GM04503 (cell line): ENCODE measurements around the gene RCC1.
"Not testable (repeated sequence)": the region's sequence is repeated elsewhere in the genome, so short reads cannot be mapped to it uniquely, and the experiment has no call there.

ENCODE experiments used
- DNase-seq: peaks from one replicate; pipeline ENCODE4 v3.0.0-alpha.2; 2012; ENCODE audit warnings: low read depth

RCC1 gene

GRCh38 chr1:28505406-28506187 lies at the start of gene RCC1:
Gene RCC1 (plus strand): TSS chr1:28506043. CDS start chr1:28529867, 23,824 bp downstream.
- DNase-seq: peak; percentile 93

GRCh38 chr1:28456078-28456477 lies 49.8 kb upstream of the RCC1 start:
- DNase-seq: no peak

- DNase-seq: no peak
Observed at GRCh38 chr1:28457678-28458077, 48.2 kb upstream of the RCC1 start.

- DNase-seq: no peak
Observed at GRCh38 chr1:28458237-28459228, 47.3 kb upstream of the RCC1 start.

GRCh38 chr1:28466226-28466778 lies 39.5 kb upstream of the RCC1 start:
- no peak for DNase-seq

GRCh38 chr1:28470146-28470545 lies 35.7 kb upstream of the RCC1 start:
- no peak for DNase-seq

GRCh38 chr1:28479497-28479896 lies 26.3 kb upstream of the RCC1 start:
- DNase-seq: not testable (repeated sequence)

- DNase-seq: no peak
Observed at GRCh38 chr1:28480308-28480707, 25.5 kb upstream of the RCC1 start.

GRCh38 chr1:28482138-28482537 lies 23.7 kb upstream of the RCC1 start:
- no peak for DNase-seq

GRCh38 chr1:28482702-28483101 lies 23.1 kb upstream of the RCC1 start:
- DNase-seq: no peak

GRCh38 chr1:28494737-28495136 lies 11.1 kb upstream of the RCC1 start:
- no peak for DNase-seq

- DNase-seq: no peak
Observed at GRCh38 chr1:28499553-28499952, 6.3 kb upstream of the RCC1 start.

- no peak for DNase-seq
Observed at GRCh38 chr1:28501925-28502324, 3.9 kb upstream of the RCC1 start.

GRCh38 chr1:28503117-28503516 lies 2.7 kb upstream of the RCC1 start:
- no peak for DNase-seq

- no peak for DNase-seq
Observed at GRCh38 chr1:28506907-28507246, 1.0 kb downstream of the RCC1 start.

- DNase-seq: no peak
Observed at GRCh38 chr1:28507247-28507645, 1.4 kb downstream of the RCC1 start.

- no peak for DNase-seq
Observed at GRCh38 chr1:28507646-28508434, 2.0 kb downstream of the RCC1 start.

- no peak for DNase-seq
Observed at GRCh38 chr1:28508435-28508754, 2.6 kb downstream of the RCC1 start.

- DNase-seq: no peak
Observed at GRCh38 chr1:28509705-28510272, 3.9 kb downstream of the RCC1 start.

GRCh38 chr1:28510273-28510969 lies 4.6 kb downstream of the RCC1 start:
- no peak for DNase-seq

- no peak for DNase-seq
Observed at GRCh38 chr1:28510970-28511440, 5.2 kb downstream of the RCC1 start.
